ENCODE data around the gene CENPF. TPM values are rescaled to one million over a fixed set of nuclear protein-coding genes. Genes with fewer than 3 reads are reported as not detected.

The CENPF gene
- total RNA-seq, 4 donors from 2014 or later, result 2.5 to 7.0 (median 3.0) TPM

DNA sequence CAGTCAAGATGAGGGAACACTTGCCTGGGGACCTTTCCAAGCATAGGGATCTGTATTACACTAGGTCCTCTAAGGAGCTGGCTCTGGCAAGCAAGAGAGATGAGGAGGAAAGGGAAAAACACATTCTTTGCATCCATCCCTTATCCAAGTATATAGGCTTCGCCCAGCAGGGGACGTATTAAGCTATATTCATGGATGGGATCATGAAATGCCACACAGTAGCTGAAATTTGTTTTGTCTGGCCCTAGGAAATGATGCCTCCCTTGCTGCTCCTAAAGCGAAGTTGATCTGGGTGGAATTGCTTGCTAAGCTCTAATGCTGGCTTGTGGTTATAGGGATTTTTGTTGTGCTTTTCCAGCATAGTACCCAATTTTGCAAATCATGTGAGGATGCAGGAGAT is 32.1 kb downstream of the CENPF start:
- DNase-seq (ENCODE audit: low spot score in 2 of 2), result no peak
- 95 to 96% methylated on average over 3 of the region's 3 CpGs for WGBS, 2 donors
- no peak overlapping the region for H3K4me3 ChIP-seq (ENCODE audit: low read depth, poor library complexity, severe bottlenecking)
- no peak for TF ChIP-seq POLR2A (IDR thresholded peaks at IDR 0.05)
- TF ChIP-seq, protein P1, sequence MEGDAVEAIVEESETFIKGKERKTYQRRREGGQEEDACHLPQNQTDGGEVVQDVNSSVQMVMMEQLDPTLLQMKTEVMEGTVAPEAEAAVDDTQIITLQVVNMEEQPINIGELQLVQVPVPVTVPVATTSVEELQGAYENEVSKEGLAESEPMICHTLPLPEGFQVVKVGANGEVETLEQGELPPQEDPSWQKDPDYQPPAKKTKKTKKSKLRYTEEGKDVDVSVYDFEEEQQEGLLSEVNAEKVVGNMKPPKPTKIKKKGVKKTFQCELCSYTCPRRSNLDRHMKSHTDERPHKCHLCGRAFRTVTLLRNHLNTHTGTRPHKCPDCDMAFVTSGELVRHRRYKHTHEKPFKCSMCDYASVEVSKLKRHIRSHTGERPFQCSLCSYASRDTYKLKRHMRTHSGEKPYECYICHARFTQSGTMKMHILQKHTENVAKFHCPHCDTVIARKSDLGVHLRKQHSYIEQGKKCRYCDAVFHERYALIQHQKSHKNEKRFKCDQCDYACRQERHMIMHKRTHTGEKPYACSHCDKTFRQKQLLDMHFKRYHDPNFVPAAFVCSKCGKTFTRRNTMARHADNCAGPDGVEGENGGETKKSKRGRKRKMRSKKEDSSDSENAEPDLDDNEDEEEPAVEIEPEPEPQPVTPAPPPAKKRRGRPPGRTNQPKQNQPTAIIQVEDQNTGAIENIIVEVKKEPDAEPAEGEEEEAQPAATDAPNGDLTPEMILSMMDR (IDR thresholded peaks at IDR 0.05), result no peak
- intact Hi-C loops (cut with DNase I; ENCODE audit: low total_unique reads), result loop anchor here (10.0 kb wide), 1 partner anchor 890 kb away; no protein-coding TSS in a partner anchor

DNA sequence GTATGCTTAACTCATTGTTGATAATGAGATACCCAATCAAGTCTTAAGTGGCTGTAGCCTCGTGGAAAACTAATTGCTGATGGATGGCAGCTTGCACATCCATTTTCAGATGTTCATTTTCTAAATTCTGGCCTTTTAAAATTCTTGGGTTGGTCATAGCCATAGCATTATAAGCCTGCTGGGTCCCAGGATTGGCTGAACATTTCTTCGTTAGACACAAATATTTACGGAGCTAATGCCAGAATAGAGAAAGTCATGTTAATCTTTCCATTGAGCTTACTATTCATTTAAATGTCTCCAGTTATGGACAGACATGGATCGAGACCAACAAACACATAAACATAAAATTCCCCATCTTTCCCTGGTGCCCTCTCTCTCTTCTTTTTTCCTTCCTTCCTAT is 32.5 kb downstream of the CENPF start:
- intact Hi-C loops (cut with DNase I; ENCODE audit: low total_unique reads), result loop anchor here (10.0 kb wide), 1 partner anchor 889 kb away; no protein-coding TSS in a partner anchor
- no peak overlapping the region for H3K4me3 ChIP-seq (ENCODE audit: low read depth, poor library complexity, severe bottlenecking)
- TF ChIP-seq, protein P1 (IDR thresholded peaks at IDR 0.05), result no peak
- TF ChIP-seq POLR2A (IDR thresholded peaks at IDR 0.05), result no peak

DNA sequence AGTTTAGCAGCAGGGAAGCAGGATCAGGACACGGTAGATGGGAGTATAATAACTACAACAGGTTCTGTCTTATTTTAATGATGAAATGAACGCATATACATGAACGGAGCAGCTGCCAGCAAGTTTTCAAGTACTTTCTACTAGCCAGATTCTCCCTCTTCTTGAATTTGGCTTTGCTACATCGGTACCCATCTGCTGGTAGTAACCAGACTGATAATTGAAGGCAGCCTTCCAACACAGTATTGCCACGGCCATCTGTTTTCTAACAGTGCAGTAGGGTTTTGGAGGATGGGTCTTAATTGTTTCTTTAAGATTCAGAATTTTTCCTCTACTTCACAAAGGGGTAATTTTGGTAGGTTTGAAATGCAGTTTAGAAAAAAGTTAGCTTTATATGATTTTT is 33.4 kb downstream of the CENPF start:
- TF ChIP-seq, protein P1 (IDR thresholded peaks at IDR 0.05), result no peak
- no peak for TF ChIP-seq POLR2A (IDR thresholded peaks at IDR 0.05)
- WGBS, 2 donors, result 89 to 90% methylated on average over 5 of the region's 5 CpGs
- DNase-seq (ENCODE audit: low spot score in 2 of 2), result no peak
- intact Hi-C loops (cut with DNase I; ENCODE audit: low total_unique reads), result loop anchor here (10.0 kb wide), 1 partner anchor 888 kb away; no protein-coding TSS in a partner anchor
- H3K4me3 ChIP-seq (ENCODE audit: low read depth, poor library complexity, severe bottlenecking), result no peak overlapping the region

More for the DNA sequence above, 32.5 kb downstream of the CENPF start:
- no peak for DNase-seq (ENCODE audit: low spot score in 2 of 2)
- 91 to 94% methylated on average over 4 of the region's 4 CpGs for WGBS, 2 donors

DNA sequence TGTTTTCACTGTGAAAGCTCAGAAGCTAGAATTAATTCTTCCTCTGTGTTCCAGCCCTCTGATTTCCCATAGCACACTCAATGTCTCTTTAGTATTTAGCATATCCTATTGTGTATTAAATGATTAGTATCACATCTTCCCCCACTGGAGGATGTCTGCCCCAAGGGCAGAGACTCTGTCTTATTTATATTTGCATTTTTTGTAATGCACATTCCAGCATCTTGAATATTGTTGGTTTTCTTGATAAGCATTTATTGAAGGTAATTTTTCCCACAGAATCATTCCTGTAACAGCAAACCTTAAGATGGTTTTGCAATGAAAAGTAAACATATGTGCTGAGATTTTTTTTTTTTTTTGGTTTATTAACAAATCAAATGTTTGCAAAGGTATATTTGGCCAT is 34.1 kb downstream of the CENPF start:
- intact Hi-C loops (cut with DNase I; ENCODE audit: low total_unique reads), result loop anchor here (10.0 kb wide), 1 partner anchor 888 kb away; no protein-coding TSS in a partner anchor
- no peak for DNase-seq (ENCODE audit: low spot score in 2 of 2)
- H3K4me3 ChIP-seq (ENCODE audit: low read depth, poor library complexity, severe bottlenecking), result no peak overlapping the region
- TF ChIP-seq, protein P1 (IDR thresholded peaks at IDR 0.05), result no peak
- TF ChIP-seq POLR2A (IDR thresholded peaks at IDR 0.05), result no peak

DNA sequence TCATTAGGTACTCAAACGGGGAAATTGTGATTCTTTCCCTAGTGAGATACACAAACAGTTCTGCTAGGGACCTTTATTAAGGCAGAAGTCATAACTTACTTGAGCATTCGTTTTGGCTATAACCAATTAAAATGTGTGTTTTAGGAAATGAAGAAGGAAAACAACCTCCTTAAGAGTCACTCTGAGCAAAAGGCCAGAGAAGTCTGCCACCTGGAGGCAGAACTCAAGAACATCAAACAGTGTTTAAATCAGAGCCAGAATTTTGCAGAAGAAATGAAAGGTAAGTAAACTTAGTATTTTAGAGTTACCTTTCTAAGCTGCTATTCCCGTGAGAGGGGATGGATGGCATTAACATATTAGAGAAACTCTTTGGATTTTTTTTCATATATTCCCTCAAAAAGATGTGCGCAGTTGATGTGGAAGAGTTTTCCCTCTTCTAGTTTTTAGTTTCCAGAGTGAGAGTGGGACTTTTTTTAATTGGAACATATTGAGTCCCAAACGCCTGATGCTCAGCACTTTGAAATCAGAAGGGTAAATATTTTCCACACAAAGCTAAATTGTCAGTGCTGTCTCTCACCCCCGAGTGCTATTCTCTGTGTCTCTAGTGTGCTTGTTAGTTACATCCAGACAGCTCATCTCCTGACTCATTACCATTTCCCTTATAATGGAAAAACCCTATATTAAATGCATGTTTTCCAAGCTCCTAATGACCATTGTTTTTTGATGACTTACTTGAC is 34.9 kb downstream of the CENPF start:
- no peak for TF ChIP-seq POLR2A (IDR thresholded peaks at IDR 0.05)
- TF ChIP-seq, protein P1 (IDR thresholded peaks at IDR 0.05), result no peak
- intact Hi-C loops (cut with DNase I; ENCODE audit: low total_unique reads), result loop anchor here (10.0 kb wide), 1 partner anchor 887 kb away; no protein-coding TSS in a partner anchor
- no peak overlapping the region for H3K4me3 ChIP-seq (ENCODE audit: low read depth, poor library complexity, severe bottlenecking)
- 68 to 73% methylated on average over 6 of the region's 6 CpGs for WGBS, 2 donors
- no peak for DNase-seq (ENCODE audit: low spot score in 2 of 2)
